DOHH2 (cell line): ENCODE measurements around the gene SPOCK1.

Source experiments
- H3F3A ChIP-seq: fragments of 200-600 bp; sonication (generic), shearing (Covaris generic); 2 replicates; pipeline ENCODE4 v1.6.0; 2016; ENCODE audit warnings: antibody characterized with exemption, mild to moderate bottlenecking; ENCODE audit not compliant: control insufficient read depth, insufficient read depth
- H3K27ac ChIP-seq: fragments of 200-600 bp; sonication (generic); 2 replicates; pipeline ENCODE4 v1.5.1; 2014; ENCODE audit warnings: low read depth, mild to moderate bottlenecking, low read length, moderate library complexity
- H3K27me3 ChIP-seq: fragments of 200-600 bp; sonication (generic); 2 replicates; pipeline ENCODE4 v1.6.1; 2014; ENCODE audit warnings: mild to moderate bottlenecking, low read length, mixed read lengths; ENCODE audit not compliant: control insufficient read depth
- H3K36me3 ChIP-seq: fragments of 200-600 bp; sonication (generic); 2 replicates; pipeline ENCODE4 v1.6.1; 2014; ENCODE audit warnings: mild to moderate bottlenecking, low read length, moderate library complexity, mixed read lengths; ENCODE audit not compliant: control insufficient read depth
- H3K4me1 ChIP-seq: fragments of 200-600 bp; sonication (generic); 2 replicates; pipeline ENCODE4 v1.6.1; 2014; ENCODE audit warnings: mild to moderate bottlenecking, low read length, mixed read lengths; ENCODE audit not compliant: control insufficient read depth
- H3K4me2 ChIP-seq: fragments of 200-600 bp; sonication (generic); 2 replicates; pipeline ENCODE4 v1.6.0; 2014; ENCODE audit warnings: mild to moderate bottlenecking, low read length, moderate library complexity
- H3K4me3 ChIP-seq: fragments of 200-600 bp; sonication (generic); 2 replicates; pipeline ENCODE4 v1.5.1; 2014; ENCODE audit warnings: mild to moderate bottlenecking, low read length, mixed read lengths
- H3K79me2 ChIP-seq: fragments of 200-600 bp; sonication (generic); 2 replicates; pipeline ENCODE4 v1.6.1; 2014; ENCODE audit warnings: mild to moderate bottlenecking, low read length, mixed read lengths; ENCODE audit not compliant: control insufficient read depth
- H3K9me2 ChIP-seq: fragments of 200-600 bp; sonication (generic); replicated peaks from 2 replicates; pipeline ENCODE4 v1.6.1; 2014; ENCODE audit warnings: mild to moderate bottlenecking, low read length, mixed read lengths; ENCODE audit not compliant: control insufficient read depth
- H3K9me3 ChIP-seq: fragments of 200-600 bp; sonication (generic); 2 replicates; pipeline ENCODE4 v1.6.1; 2014; ENCODE audit warnings: antibody characterized with exemption, low read length, mixed read lengths; ENCODE audit not compliant: control insufficient read depth, insufficient read depth
- H4K20me1 ChIP-seq: fragments of 200-600 bp; sonication (generic); 2 replicates; pipeline ENCODE4 v1.6.0; 2014; ENCODE audit warnings: low read depth, mild to moderate bottlenecking, antibody characterized with exemption, low read length, moderate library complexity; ENCODE audit not compliant: control insufficient read depth, insufficient read depth
- CTCF ChIP-seq: fragments of 200-600 bp; sonication (generic); IDR thresholded peaks from one replicate; pipeline ENCODE4 v1.5.1; 2014; ENCODE audit warnings: antibody characterized with exemption, mild to moderate bottlenecking, low read depth, low read length; ENCODE audit not compliant: poor library complexity, severe bottlenecking
- EZH2phosphoT487 ChIP-seq: fragments of 200-600 bp; sonication (generic); IDR thresholded peaks from 2 replicates; pipeline ENCODE4 v1.6.1; 2017; ENCODE audit warnings: borderline replicate concordance, mild to moderate bottlenecking, antibody characterized with exemption, low read length, moderate library complexity, mixed read lengths

SPOCK1 gene

GRCh38 chr5:137115152-137115551 lies 384.0 kb downstream of the SPOCK1 start:
- H3K27ac ChIP-seq = no peak overlapping the region
- H3K36me3 ChIP-seq = no peaks in the 10 kb centered on the region
- no peak overlapping the region for H3K4me2 ChIP-seq
- TF ChIP-seq CTCF (no peak), EZH2phosphoT487 (no peak)
- H4K20me1 ChIP-seq = no peaks in the 10 kb centered on the region
- no peaks in the 10 kb centered on the region for H3K9me3 ChIP-seq
- no peaks in the 10 kb centered on the region for H3F3A ChIP-seq
- H3K27me3 ChIP-seq = no peaks in the 10 kb centered on the region
- H3K79me2 ChIP-seq = no peaks in the 10 kb centered on the region
- H3K9me2 ChIP-seq = no peaks in the 10 kb centered on the region; the same call in 1 of the 2 replicates
- no peak overlapping the region for H3K4me3 ChIP-seq
- H3K4me1 ChIP-seq = no peaks in the 10 kb centered on the region

DNA sequence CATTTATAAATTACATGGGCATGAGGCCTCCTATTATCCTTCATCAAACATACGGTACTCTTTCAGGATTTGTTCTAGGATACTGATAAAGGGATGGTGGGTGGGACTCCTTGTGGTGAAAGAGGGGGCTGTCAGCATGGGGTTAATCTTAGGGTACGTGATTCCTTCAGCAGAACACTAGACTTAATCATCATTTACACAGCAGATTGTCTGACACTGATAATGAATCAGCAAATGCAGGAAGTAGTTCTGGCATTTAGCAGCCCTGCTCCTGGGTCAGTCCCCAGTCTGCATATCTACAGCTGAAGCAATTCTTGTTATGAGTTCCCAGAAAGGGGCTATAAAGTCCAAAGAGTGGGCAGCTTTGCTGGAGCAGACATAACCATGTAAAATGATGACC lies 384.6 kb downstream of the SPOCK1 start:
- Histone ChIP-seq H4K20me1 (no peaks in the 10 kb centered on the region), H3K27ac (no peak overlapping the region), H3K9me3 (no peaks in the 10 kb centered on the region), H3K79me2 (no peaks in the 10 kb centered on the region), H3F3A (no peaks in the 10 kb centered on the region), H3K4me3 (no peak overlapping the region), H3K9me2 (no peaks in the 10 kb centered on the region; the same call in 1 of the 2 replicates), H3K4me2 (no peak overlapping the region), H3K27me3 (no peaks in the 10 kb centered on the region), H3K4me1 (no peaks in the 10 kb centered on the region), H3K36me3 (no peaks in the 10 kb centered on the region)
- TF ChIP-seq CTCF = no peak
- TF ChIP-seq EZH2phosphoT487 = no peak

GRCh38 chr5:137113939-137114338 lies 385.2 kb downstream of the SPOCK1 start:
- Histone ChIP-seq H4K20me1 (no peaks in the 10 kb centered on the region), H3K79me2 (no peaks in the 10 kb centered on the region), H3K9me3 (no peaks in the 10 kb centered on the region), H3K4me3 (no peak overlapping the region), H3K27ac (no peak overlapping the region), H3K36me3 (no peaks in the 10 kb centered on the region), H3K4me1 (no peaks in the 10 kb centered on the region), H3K4me2 (no peak overlapping the region), H3F3A (no peaks in the 10 kb centered on the region), H3K27me3 (no peaks in the 10 kb centered on the region), H3K9me2 (no peaks in the 10 kb centered on the region; the same call in 1 of the 2 replicates)
- no peak for TF ChIP-seq EZH2phosphoT487
- no peak for TF ChIP-seq CTCF
